ENCODE data around the gene HNF4A. TPM values are rescaled to one million over a fixed set of nuclear protein-coding genes. Genes with fewer than 3 reads are reported as not detected.

Gene HNF4A
- total and polyA plus RNA-seq, 2 of the 13 experiments (the other 11 are each of a cell fraction or from before 2014, with no cell fraction given), result 80.9 to 169 TPM

- in situ Hi-C loops (cut with HindIII; ENCODE audit: extremely low pct_ligation_motif_present, low pct_unique_long_range_greater_than_20kb) (no loop called here), intact Hi-C loops (cut with micrococcal nuclease; ENCODE audit: unreplicated experiment) (no loop called here)
- CTCF ChIA-PET (ENCODE audit: low intra/inter-chr PET ratio, low total read pairs), result no interaction called here
- FAIRE-seq, result no peak
- Histone ChIP-seq H3K9ac (ENCODE audit: insufficient read depth, low read depth, low read length) (peak overlapping the region; percentile 42; the same call in 1 of the 2 replicates), H3K4me1 (ENCODE audit: insufficient read depth, low read length) (peaks cover 39% of the 10 kb centered on the region), H3K4me3 (replicated peaks in 1 of 3; ENCODE audit: insufficient read depth in 1 of 3, low read depth in 2 of 3, low read length in 3 of 3) (peak overlapping the region; percentile 38 to 77 (median 60)), H4K20me1 (ENCODE audit: insufficient read depth, low read length) (no peaks in the 10 kb centered on the region), H3K36me3 (replicated peaks in 1 of 2; ENCODE audit: control insufficient read depth in 1 of 2, insufficient read depth in 2 of 2, low read length in 2 of 2) (no peaks in the 10 kb centered on the region), H3K27me3 (ENCODE audit: control insufficient read depth in 1 of 2, insufficient read depth in 2 of 2, low read length in 2 of 2) (no peaks in the 10 kb centered on the region; a peak in 1 of 5 replicates), H3K9me3 (ENCODE audit: low read length) (no peaks in the 10 kb centered on the region), H2AFZ (ENCODE audit: low read length) (no peak overlapping the region), H3K79me2 (ENCODE audit: insufficient read depth, low read length) (no peaks in the 10 kb centered on the region), H3K27ac (ENCODE audit: extremely low read length, insufficient read depth, low read length) (no peak overlapping the region), H3K4me2 (ENCODE audit: low read depth, low read length) (peak overlapping the region; percentile 86)
- peak; percentile 51 for ATAC-seq
- 31% methylated on average over 13 of the region's 50 CpGs for WGBS (ENCODE audit: low lambda C conversion rate)
- no TSS peak for BruUV-seq (replicated peaks)
- DNase-seq (ENCODE audit: low spot score), result no peak
- POLR2A ChIA-PET, result interaction anchor here (0.8 to 1.8 kb wide), 4 partner anchors 13 to 67 kb away, joined by 3 to 6 read pairs (median 4); no protein-coding TSS in a partner anchor
- TF ChIP-seq TFE3 (CRISPR knock-in tag; IDR thresholded peaks at IDR 0.05), result no peak
- TF ChIP-seq CBX5 (CRISPR knock-in tag; IDR thresholded peaks at IDR 0.05; ENCODE audit: borderline replicate concordance), result no peak
- 0 out of 2 replicates have a peak, but pooled peaks have one; percentile 39 for TF ChIP-seq SP4 (CRISPR knock-in tag; IDR thresholded peaks at IDR 0.05)
- TF ChIP-seq ZNF432 (CRISPR knock-in tag; IDR thresholded peaks at IDR 0.05; ENCODE audit: borderline replicate concordance), result no peak
- TF ChIP-seq U2AF1 (optimal IDR thresholded peaks at IDR 0.05; ENCODE audit: low read depth, low read length), result no peak
- 0 out of 2 replicates have a peak, but pooled peaks have one; percentile 35 for TF ChIP-seq ZNF576 (CRISPR knock-in tag; IDR thresholded peaks at IDR 0.05)
- TF ChIP-seq TFDP1 (CRISPR knock-in tag; IDR thresholded peaks at IDR 0.05; ENCODE audit: borderline replicate concordance), result peak; percentile 37; the same call in 1 of the 2 replicates
- no peak for TF ChIP-seq ELF4 (CRISPR knock-in tag; IDR thresholded peaks at IDR 0.05; ENCODE audit: borderline replicate concordance)
- no peak for TF ChIP-seq TCF12 (IDR thresholded peaks at IDR 0.05)
- no peak for TF ChIP-seq TCF12 (CRISPR knock-in tag; IDR thresholded peaks at IDR 0.05)
- no peak for TF ChIP-seq CHD4 (IDR thresholded peaks at IDR 0.05; ENCODE audit: borderline replicate concordance, low read length)
- TF ChIP-seq NRL (CRISPR knock-in tag; IDR thresholded peaks at IDR 0.05; ENCODE audit: borderline replicate concordance), result peak; percentile 83
- TF ChIP-seq PAWR (CRISPR knock-in tag; IDR thresholded peaks at IDR 0.05; ENCODE audit: borderline replicate concordance), result no peak
- no peak for TF ChIP-seq ZNF30 (CRISPR knock-in tag; IDR thresholded peaks at IDR 0.05)
- TF ChIP-seq AFF4 (CRISPR knock-in tag; IDR thresholded peaks at IDR 0.05), result no peak
- TF ChIP-seq GTF2F1 (IDR thresholded peaks at IDR 0.05; ENCODE audit: low read length), result no peak
- TF ChIP-seq SAP130 (CRISPR knock-in tag; IDR thresholded peaks at IDR 0.05; ENCODE audit: low read depth), result peak; percentile 37; the same call in 1 of the 2 replicates
- no peak for TF ChIP-seq NAIF1 (CRISPR knock-in tag; IDR thresholded peaks at IDR 0.05; ENCODE audit: borderline replicate concordance)
These were observed 28.9 kb upstream of the HNF4A start for GRCh38 chr20:44326391-44327159.
